Measurements from ENCODE around the gene CHD6.

CHD6 gene

GRCh38 chr20:41433203-41433602 lies 185.0 kb downstream of the CHD6 start:
- TF ChIP-seq, protein P1, sequence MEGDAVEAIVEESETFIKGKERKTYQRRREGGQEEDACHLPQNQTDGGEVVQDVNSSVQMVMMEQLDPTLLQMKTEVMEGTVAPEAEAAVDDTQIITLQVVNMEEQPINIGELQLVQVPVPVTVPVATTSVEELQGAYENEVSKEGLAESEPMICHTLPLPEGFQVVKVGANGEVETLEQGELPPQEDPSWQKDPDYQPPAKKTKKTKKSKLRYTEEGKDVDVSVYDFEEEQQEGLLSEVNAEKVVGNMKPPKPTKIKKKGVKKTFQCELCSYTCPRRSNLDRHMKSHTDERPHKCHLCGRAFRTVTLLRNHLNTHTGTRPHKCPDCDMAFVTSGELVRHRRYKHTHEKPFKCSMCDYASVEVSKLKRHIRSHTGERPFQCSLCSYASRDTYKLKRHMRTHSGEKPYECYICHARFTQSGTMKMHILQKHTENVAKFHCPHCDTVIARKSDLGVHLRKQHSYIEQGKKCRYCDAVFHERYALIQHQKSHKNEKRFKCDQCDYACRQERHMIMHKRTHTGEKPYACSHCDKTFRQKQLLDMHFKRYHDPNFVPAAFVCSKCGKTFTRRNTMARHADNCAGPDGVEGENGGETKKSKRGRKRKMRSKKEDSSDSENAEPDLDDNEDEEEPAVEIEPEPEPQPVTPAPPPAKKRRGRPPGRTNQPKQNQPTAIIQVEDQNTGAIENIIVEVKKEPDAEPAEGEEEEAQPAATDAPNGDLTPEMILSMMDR (IDR thresholded peaks at IDR 0.05), result no peak
- H3K36me3 ChIP-seq (ENCODE audit: control insufficient read depth, insufficient read depth, low read length), result no peaks in the 10 kb centered on the region

DNA sequence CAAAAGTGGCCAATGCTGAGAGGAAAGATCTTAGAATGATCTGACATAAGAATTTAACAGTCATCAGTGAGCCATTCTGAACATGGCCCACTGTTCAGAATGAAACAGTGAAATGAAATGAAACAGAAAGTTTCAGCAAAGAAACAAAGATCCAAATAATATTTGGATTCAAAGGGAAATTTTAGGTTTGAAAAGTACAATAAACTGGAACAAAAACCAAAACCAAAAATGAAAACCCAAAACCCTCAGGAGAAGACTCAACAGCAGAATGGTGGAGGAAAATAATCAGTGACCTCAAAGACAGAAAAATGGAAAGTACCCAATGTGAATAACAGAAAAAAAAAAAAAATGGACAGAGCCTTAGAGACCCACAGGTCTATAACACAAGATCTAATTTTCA lies 185.4 kb downstream of the CHD6 start:
- Histone ChIP-seq H3K9me3 (ENCODE audit: control insufficient read depth, low read length) (no peaks in the 10 kb centered on the region), H2AFZ (no peak overlapping the region), H3K79me2 (no peaks in the 10 kb centered on the region), H3K4me1 (no peaks in the 10 kb centered on the region), H3K27me3 (ENCODE audit: control insufficient read depth, insufficient read depth, low read length) (no peaks in the 10 kb centered on the region), H3K36me3 (ENCODE audit: control insufficient read depth, insufficient read depth, low read length) (no peaks in the 10 kb centered on the region), H3K4me2 (ENCODE audit: low read length) (no peak overlapping the region), H3K4me3 (ENCODE audit: low read depth, low read length) (no peak overlapping the region), H3K9ac (no peak overlapping the region), H3K27ac (no peak overlapping the region)
- TF ChIP-seq, protein P1 (IDR thresholded peaks at IDR 0.05), result no peak

More at GRCh38 chr20:41433203-41433602, 185.0 kb downstream of the CHD6 start:
- no peaks in the 10 kb centered on the region for H3K27me3 ChIP-seq (ENCODE audit: control insufficient read depth, insufficient read depth, low read length)
- no peaks in the 10 kb centered on the region for H3K4me1 ChIP-seq
- H3K9ac ChIP-seq, result no peak overlapping the region
- no peak overlapping the region for H3K27ac ChIP-seq
- H3K4me3 ChIP-seq (ENCODE audit: low read depth, low read length), result no peak overlapping the region
- no peak overlapping the region for H2AFZ ChIP-seq
- no peaks in the 10 kb centered on the region for H3K79me2 ChIP-seq
- H3K4me2 ChIP-seq (ENCODE audit: low read length), result no peak overlapping the region
- no peaks in the 10 kb centered on the region for H3K9me3 ChIP-seq (ENCODE audit: control insufficient read depth, low read length)

DNA sequence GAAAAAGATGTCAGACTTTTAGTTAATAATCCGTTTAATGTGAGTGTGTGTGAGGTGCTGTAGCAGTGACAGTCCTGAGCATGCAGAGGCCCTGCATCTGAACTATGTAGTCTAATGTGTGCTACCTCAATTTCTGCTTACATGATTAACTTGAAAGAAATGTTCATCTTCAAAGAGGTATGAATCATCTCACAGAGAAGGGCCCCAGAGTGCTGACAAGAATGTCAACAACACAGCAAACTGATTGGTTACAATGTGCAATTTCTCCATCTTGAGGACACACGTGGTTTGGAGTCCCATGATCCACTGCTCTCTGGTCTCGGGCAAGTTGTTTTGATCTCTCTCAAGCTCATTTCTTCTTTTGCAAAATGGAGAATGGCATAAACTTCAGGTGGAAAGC lies 189.9 kb downstream of the CHD6 start:
- Histone ChIP-seq H3K36me3 (ENCODE audit: control insufficient read depth, insufficient read depth, low read length) (no peaks in the 10 kb centered on the region), H3K4me1 (no peaks in the 10 kb centered on the region)

GRCh38 chr20:41427833-41428232 lies 190.3 kb downstream of the CHD6 start:
- H3K9me3 ChIP-seq (ENCODE audit: control insufficient read depth, low read length), result no peaks in the 10 kb centered on the region
- H3K4me1 ChIP-seq, result no peaks in the 10 kb centered on the region
- no peaks in the 10 kb centered on the region for H3K79me2 ChIP-seq
- no peak overlapping the region for H2AFZ ChIP-seq
- H3K4me2 ChIP-seq (ENCODE audit: low read length), result no peak overlapping the region
- no peak overlapping the region for H3K27ac ChIP-seq
- TF ChIP-seq, protein P1 (IDR thresholded peaks at IDR 0.05), result no peak
- no peak overlapping the region for H3K9ac ChIP-seq
- H3K27me3 ChIP-seq (ENCODE audit: control insufficient read depth, insufficient read depth, low read length), result no peaks in the 10 kb centered on the region
- no peak overlapping the region for H3K4me3 ChIP-seq (ENCODE audit: low read depth, low read length)
- H3K36me3 ChIP-seq (ENCODE audit: control insufficient read depth, insufficient read depth, low read length), result no peaks in the 10 kb centered on the region

More for the DNA sequence above, 189.9 kb downstream of the CHD6 start:
- H3K9ac ChIP-seq, result no peak overlapping the region
- H3K4me2 ChIP-seq (ENCODE audit: low read length), result no peak overlapping the region
- H2AFZ ChIP-seq, result no peak overlapping the region
- H3K4me3 ChIP-seq (ENCODE audit: low read depth, low read length), result no peak overlapping the region
- TF ChIP-seq, protein P1 (IDR thresholded peaks at IDR 0.05), result no peak
- H3K27ac ChIP-seq, result no peak overlapping the region
- no peaks in the 10 kb centered on the region for H3K79me2 ChIP-seq
- H3K9me3 ChIP-seq (ENCODE audit: control insufficient read depth, low read length), result no peaks in the 10 kb centered on the region
- H3K27me3 ChIP-seq (ENCODE audit: control insufficient read depth, insufficient read depth, low read length), result no peaks in the 10 kb centered on the region

DNA sequence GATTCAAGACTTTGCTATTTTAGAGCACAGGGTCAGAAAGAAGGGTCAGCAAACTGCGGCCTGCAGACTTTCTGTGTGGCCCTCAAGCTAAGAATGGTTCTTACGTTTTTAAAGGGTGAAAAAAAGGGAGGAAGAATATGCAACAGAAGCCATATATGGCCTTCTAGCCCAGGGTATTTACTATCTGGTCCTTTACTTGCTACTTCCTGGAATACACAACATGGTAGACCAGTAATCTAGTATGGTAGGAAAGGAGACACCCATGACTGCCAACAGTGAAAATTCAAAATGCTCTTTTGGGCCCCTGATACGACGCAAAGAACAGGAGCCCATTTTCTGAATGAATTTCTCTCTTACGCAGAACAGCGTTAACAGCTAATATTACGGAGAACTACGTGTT lies 191.2 kb downstream of the CHD6 start:
- no peaks in the 10 kb centered on the region for H3K27me3 ChIP-seq (ENCODE audit: control insufficient read depth, insufficient read depth, low read length)
- H3K9me3 ChIP-seq (ENCODE audit: control insufficient read depth, low read length), result no peaks in the 10 kb centered on the region
- H3K4me3 ChIP-seq (ENCODE audit: low read depth, low read length), result no peak overlapping the region
- H2AFZ ChIP-seq, result no peak overlapping the region
- no peaks in the 10 kb centered on the region for H3K79me2 ChIP-seq
- H3K9ac ChIP-seq, result no peak overlapping the region
- TF ChIP-seq, protein P1 (IDR thresholded peaks at IDR 0.05), result no peak
- H3K36me3 ChIP-seq (ENCODE audit: control insufficient read depth, insufficient read depth, low read length), result no peaks in the 10 kb centered on the region
- no peaks in the 10 kb centered on the region for H3K4me1 ChIP-seq
- H3K27ac ChIP-seq, result no peak overlapping the region
- no peak overlapping the region for H3K4me2 ChIP-seq (ENCODE audit: low read length)

Data from parathyroid adenoma (tissue), 2 donors.